HG03432 (cell line): ENCODE results near the gene PICK1.
A peak's percentile ranks its signal among the peaks of the same experiment; 100 is the strongest.
"Not testable (repeated sequence)": the region's sequence is repeated elsewhere in the genome, so short reads cannot be mapped to it uniquely, and the experiment has no call there.

Experiments used
- ATAC-seq: cut with Tn5 transposase; IDR thresholded peaks from one replicate; pipeline ENCODE4 v1.9.1; 2021; ENCODE audit warnings: mild to moderate bottlenecking, moderate library complexity; ENCODE audit not compliant: unreplicated experiment

The PICK1 gene

GRCh38 chr22:38110863-38111852 lies 54.0 kb downstream of the PICK1 start:
- no peak for ATAC-seq

DNA sequence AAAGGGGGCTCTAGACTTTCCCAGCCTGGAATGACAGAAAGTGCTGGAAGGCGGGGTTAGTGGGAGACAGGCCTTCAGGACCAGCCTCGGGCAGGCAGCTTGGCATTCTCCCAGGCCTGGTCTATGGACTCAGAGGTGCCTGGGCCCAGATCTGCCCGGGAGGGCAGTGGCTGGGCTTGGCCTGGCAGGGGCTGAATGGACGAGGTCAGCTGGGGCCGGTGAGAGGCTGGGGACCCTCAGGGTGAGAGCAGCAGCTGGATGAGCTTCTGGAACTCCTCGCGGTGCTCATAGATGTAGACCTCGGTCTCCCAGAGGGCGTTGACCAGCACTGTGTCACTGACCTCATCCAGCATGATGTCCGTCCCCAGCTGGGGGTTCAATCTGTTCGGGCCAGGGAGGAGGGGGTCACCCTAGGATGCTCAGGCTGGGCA lies 54.7 kb downstream of the PICK1 start:
- no peak for ATAC-seq

GRCh38 chr22:38112381-38112780 lies 55.2 kb downstream of the PICK1 start:
- ATAC-seq = no peak

DNA sequence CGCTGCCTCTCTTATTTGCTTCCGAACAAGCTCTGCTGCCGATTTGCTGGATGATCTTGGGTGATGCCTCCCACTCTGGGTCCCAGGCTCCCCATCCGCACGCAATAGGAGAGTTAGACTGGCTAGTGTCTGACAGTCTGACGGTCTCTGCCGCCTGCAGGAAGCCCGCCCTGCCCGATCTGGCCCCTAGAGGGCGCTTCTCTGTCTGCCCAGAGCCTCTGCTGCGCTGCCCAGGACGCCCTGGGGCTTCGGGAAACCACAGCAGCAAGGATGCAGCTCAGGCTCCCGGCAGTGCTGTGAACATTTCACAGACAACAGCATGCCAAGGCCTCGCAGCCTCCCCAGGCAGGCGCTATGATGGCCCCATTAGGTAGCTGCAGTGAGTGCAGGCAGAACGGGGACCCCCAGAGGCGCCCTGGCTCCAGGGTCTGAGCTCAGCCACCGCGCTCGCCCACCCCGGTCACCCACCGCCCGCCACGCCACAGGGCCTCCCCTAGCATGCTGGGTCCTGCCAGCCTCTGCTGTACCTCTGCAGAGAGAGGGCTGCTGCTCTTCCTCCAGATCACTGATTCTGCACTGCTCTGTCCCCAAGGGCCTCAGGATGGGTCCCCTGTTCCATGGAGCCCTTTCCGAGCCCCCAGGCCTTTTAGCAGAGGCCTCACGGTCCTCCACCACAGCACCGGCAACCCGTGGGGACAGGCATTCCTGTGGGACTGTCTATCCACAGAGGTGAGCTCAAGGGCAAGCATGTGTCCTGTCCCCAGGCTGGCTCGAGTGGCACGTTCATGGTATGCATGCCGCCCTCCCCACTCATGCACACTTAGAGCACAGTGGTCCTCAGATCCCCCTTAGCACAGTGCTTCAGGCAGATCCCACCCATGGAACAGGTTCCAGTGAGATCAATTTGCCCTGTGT lies 57.5 kb downstream of the PICK1 start:
- peak; percentile 48 for ATAC-seq

DNA sequence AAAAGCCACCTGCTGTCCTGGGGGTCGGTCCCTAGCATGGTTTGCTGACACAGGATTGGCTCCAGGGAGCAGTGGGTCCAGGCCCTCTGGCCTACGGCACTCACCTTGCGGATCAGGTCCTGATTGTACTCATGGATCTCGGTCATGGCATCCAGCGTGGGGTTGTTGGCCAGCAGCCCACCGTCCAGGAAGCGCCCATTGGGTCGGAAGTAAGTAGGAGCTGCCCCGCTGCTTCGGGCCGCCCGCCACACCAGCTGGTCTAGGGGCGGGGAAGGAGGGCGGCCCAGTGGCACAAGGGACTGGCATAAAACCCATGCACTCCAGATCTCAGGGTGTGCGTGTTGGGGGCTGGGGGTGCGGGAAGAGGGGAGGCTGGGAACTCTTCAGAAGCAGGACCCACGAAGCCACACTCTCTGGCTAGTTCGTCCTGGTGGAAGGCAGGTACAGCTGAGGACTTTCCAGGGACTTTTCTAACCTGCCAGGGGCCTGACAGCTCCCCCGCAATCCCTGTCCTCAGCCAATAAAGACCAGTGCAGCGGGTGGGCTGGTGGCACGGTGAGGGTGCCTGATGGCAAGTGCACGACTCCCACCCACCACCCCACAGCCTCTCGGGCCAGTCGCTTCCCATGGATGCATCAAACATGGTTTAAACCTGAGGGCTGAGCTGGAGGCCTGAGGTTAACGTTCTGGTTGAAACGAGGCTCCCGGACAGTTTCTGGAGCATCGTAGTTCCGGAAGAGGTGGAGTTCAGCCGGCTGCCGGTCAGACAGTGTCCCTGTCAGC lies 58.4 kb downstream of the PICK1 start:
- no peak for ATAC-seq

DNA sequence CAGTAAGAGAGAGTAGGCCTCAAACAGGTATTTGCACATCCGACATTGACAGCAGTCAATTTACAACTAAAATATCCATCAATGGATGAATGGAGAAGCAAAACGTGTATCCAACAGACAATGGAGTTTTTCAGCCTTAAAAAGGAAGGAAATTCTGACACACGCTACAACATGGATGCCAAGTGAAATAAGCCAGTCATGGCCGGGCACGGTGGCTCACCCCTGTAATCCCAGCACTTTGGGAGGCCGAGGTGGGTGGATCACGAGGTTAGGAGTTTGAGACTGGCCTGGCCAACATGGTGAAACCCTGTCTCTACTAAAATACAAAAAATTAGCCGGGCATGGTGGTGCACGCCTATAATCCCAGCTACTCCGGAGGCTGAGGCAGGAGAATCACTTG lies 60.4 kb downstream of the PICK1 start:
- ATAC-seq = not testable (repeated sequence)

DNA sequence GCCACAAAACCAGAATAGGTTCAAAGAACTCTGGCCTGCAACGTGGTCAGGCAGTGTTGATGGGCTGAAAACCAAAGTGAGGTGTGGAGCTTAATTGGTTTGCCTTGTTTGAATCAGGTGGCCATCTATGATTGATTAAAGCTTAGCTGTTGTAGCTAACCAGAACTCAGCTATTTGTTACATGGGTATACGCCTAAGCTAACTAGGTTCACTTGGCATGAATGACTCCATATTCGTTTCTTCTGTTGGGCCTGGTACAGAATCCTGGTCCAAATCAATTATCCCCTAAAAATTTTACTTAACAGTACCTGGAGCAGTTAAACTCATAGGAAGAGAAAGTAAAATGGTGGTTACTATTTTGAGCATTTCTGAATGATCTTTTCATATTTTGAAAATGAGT lies 61.0 kb downstream of the PICK1 start:
- no peak for ATAC-seq

GRCh38 chr22:38118747-38119146 lies 61.5 kb downstream of the PICK1 start:
- ATAC-seq = not testable (repeated sequence)

DNA sequence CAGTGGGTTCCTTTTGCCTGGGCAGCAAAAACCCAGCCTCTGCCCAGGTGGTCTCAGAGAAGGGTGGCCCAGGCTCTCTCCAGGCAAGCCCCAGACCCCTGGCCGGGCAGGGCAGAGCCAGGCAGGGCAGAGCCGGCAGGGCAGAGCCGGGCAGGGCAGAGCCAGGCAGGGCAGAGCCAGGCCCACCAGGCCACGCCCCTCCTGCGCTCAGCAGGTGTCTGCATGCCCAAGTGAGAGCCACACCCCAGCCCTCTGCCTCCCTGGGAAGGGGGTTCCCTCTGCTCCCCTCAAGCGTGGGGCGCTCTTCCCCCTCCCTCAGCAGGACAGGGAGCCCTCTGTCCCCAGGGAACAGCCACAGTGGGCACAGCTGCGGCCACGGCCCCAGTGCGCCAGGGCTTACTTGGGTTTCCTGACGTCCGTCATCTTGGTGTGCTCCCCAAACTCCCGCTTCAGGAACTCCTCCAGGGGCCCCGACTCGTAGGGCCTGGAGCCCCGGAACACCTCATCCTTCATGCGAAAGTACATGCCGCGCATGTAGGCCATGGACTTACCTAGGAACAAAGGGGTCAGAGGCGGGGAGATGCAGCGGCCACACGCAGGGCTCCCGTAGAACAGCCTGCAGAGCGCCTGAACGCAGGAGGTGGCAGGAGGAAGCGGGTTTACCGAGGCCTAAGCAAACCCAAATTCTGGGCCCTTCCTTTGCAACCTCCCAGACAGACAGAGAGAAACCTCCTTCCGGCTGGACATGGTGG lies 63.3 kb downstream of the PICK1 start:
- no peak for ATAC-seq

DNA sequence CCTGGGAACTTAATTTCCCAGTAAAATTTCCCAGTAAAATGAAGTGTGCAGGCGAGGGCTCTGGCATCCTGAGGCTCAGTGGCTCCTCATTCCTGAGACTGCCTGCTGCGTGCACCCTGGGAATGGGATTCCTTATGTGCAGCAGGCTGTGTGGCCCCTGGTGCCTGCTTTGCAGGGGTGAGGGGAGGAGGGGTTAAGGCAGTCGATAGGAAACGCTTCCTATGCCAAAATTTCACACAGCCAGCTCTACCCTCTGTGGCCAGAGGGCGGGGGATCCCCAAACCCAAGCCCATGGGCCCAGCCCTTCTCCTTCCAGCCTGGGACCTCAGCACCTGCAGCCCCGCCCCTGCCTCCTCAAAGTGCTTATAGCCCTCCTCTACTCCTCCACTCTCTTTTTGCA lies 65.4 kb downstream of the PICK1 start:
- no peak for ATAC-seq

GRCh38 chr22:38124236-38124974 lies 67.2 kb downstream of the PICK1 start:
- ATAC-seq = no peak

GRCh38 chr22:38125038-38125610 lies 67.9 kb downstream of the PICK1 start:
- ATAC-seq = no peak
